ENCODE data around the gene TSNAX.

Gene TSNAX

DNA sequence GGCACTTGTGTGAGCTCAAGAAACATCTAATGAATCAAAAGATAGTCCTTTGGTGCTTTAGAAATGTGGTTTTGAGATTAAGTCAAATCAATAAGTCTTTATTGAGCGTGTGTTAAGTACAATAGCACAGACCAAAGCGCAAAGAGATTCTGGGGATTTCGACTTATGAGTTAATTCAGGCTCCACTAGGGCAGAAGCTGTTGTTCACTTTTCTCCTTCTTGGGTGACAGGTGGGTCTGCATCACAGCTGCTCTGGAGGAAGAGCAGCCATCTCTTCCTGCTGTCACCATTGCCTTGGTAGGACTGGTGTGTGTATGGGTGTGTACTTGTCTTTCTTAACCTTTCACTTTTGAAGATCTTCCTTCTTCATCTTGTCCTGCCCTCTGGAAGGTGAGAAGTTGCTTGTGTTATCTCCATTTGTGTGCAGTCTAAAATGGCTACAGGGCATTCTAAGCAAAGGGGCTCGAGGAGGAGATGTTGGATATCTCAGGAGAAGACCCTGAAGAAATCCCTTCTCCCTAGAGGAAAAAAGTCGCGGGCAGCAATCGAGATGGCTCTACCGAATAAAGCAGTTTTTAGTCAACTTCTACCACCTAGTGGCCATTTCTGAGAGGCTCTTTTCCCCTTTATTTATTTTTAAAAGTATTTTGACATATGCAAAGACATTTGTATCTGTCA, 75.3 kb downstream of the TSNAX start:
- peak; percentile 72 for TF ChIP-seq CTCF (IDR thresholded peaks at IDR 0.05)
- H3K36me3 Mint-ChIP-seq (ENCODE audit: low read depth): no peaks in the 10 kb centered on the region
- peak; percentile 29 for DNase-seq

GRCh38 chr1:231604276-231604621, 75.8 kb downstream of the TSNAX start:
- H3K27ac Mint-ChIP-seq: no peak overlapping the region
- no peak for DNase-seq
- H3K27me3 Mint-ChIP-seq (ENCODE audit: low read depth, poor library complexity): peaks cover 31% of the 10 kb centered on the region
- H3K9me3 Mint-ChIP-seq: peaks cover 13% of the 10 kb centered on the region
- H3K36me3 Mint-ChIP-seq (ENCODE audit: low read depth): no peaks in the 10 kb centered on the region
- peaks cover 7% of the 10 kb centered on the region for H3K4me1 Mint-ChIP-seq
- no peak for TF ChIP-seq CTCF (IDR thresholded peaks at IDR 0.05)
- H3K4me3 Mint-ChIP-seq: no peak overlapping the region

More for the DNA sequence above, 75.3 kb downstream of the TSNAX start:
- Mint-ChIP-seq H3K4me3 (peak overlapping the region; percentile 57), H3K27me3 (ENCODE audit: low read depth, poor library complexity) (peaks cover 27% of the 10 kb centered on the region), H3K9me3 (peaks cover 10% of the 10 kb centered on the region), H3K27ac (peak overlapping the region; percentile 60), H3K4me1 (peaks cover 7% of the 10 kb centered on the region)

DNA sequence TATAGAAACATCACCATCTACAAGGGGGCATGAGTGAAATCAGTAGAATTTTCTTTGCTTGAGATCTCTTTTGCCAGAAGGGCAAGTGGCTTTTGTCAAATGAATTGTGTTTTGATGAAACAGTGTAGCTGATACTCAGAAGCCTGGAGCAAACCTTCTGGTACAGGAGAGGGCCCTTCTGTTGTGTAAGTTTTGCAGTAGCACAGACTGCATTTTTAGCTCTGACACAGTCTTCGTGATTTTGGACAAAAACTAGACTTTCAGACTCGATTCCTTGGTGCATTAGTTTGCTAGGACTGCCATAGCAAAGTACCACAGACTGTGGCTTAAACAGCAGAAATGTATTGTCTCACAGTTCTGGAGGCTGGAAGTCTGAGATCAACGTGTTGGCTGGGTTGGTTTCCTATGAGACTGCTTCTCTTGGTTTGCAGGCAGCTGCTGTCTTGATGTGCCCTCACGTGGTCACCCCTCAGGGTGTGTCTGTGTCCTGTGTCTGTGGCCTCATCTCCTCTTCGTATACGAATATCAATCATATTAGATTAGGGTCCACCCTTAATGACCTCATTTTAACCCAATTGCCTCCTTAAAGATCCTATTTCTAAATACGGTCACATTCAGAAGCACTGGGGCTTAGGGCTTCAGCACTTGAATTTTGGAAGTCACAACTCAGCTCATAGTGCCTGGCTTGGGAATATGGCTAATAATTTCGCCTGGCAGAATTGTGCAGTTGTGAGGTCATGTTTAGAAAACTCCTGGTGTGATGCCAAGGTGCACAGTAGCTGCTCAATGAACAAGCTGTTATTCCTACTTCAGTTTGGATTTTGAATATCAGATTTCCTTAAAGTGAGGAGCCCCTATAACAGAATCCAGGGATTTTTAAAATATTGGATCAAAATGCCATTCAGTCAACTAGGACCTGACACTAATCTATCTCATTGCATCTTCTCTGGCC, 77.0 kb downstream of the TSNAX start:
- Mint-ChIP-seq H3K27ac (no peak overlapping the region), H3K36me3 (ENCODE audit: low read depth) (no peaks in the 10 kb centered on the region), H3K9me3 (peaks cover 15% of the 10 kb centered on the region), H3K4me3 (no peak overlapping the region), H3K27me3 (ENCODE audit: low read depth, poor library complexity) (peaks cover 40% of the 10 kb centered on the region), H3K4me1 (peaks cover 7% of the 10 kb centered on the region)
- no peak for TF ChIP-seq CTCF (IDR thresholded peaks at IDR 0.05)
- DNase-seq: no peak

DNA sequence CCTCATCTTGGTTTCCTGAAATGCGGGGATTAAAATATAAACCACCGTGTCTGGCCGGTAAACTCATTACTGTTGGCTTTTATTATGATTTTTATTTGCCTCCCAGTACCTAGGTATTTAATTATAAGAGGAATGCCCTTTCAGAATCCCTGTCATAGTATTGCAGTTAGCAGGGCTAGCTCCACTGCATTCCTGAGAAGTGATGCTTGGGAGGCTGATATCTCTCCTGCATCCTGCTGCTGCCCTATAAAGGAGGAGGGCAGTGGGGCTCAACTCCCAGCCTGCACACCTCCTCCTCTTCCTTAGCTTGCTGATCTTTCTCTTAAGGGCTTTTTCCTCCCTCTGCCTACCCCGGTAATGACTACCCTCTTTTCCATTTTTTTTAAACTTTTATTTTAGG, 78.2 kb downstream of the TSNAX start:
- no peak for DNase-seq
- H3K4me1 Mint-ChIP-seq: peaks cover 7% of the 10 kb centered on the region
- H3K27me3 Mint-ChIP-seq (ENCODE audit: low read depth, poor library complexity): peaks cover 53% of the 10 kb centered on the region
- H3K4me3 Mint-ChIP-seq: no peak overlapping the region
- H3K9me3 Mint-ChIP-seq: peaks cover 19% of the 10 kb centered on the region
- no peak for TF ChIP-seq CTCF (IDR thresholded peaks at IDR 0.05)
- H3K36me3 Mint-ChIP-seq (ENCODE audit: low read depth): no peaks in the 10 kb centered on the region
- H3K27ac Mint-ChIP-seq: no peak overlapping the region

GRCh38 chr1:231610388-231610787, 81.9 kb downstream of the TSNAX start:
- H3K4me1 Mint-ChIP-seq: no peaks in the 10 kb centered on the region
- H3K36me3 Mint-ChIP-seq (ENCODE audit: low read depth): no peaks in the 10 kb centered on the region
- no peak for TF ChIP-seq CTCF (IDR thresholded peaks at IDR 0.05)
- no peak overlapping the region for H3K4me3 Mint-ChIP-seq
- no peak for DNase-seq
- H3K27ac Mint-ChIP-seq: no peak overlapping the region
- H3K27me3 Mint-ChIP-seq (ENCODE audit: low read depth, poor library complexity): peaks cover 71% of the 10 kb centered on the region
- H3K9me3 Mint-ChIP-seq: peaks cover 19% of the 10 kb centered on the region

Measured in nephron progenitor cell (in vitro differentiated cells).